Limb (tissue), 2 donors: ENCODE data around the gene GSG1L2.
"Not testable (repeated sequence)": the region's sequence is repeated elsewhere in the genome, so short reads cannot be mapped to it uniquely, and the experiment has no call there.

Experiments used
- DNase-seq, 2 donors: peaks; one replicate each; pipeline ENCODE4 v3.0.0-alpha.2; 2016; ENCODE audit errors: extremely low spot score in 2 of 2

GSG1L2 gene

GRCh38 chr17:9790316-9790715 lies 31.6 kb downstream of the GSG1L2 start:
- no peak for DNase-seq

DNA sequence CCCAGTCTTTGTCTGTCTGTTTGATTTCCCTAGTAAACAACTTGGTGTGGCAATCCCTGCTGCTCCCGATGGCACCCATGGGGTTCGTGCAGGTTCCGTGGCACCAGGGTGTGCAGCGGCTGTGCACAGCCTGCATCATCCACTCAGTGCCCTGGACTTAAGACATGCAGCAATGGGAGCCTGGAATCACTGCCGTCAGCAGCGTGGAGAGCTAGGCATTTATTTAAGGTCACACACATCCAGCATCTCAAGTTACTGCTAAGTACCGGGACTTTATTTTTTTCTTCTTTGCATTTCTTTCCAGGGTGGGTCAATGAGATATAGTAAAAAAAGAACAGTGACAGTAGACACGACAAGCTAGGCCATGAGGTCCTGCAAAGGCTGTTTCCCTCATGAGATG lies 33.3 kb downstream of the GSG1L2 start:
- DNase-seq, result no peak

- no peak for DNase-seq
Observed at GRCh38 chr17:9784544-9784943, 37.3 kb downstream of the GSG1L2 start.

DNA sequence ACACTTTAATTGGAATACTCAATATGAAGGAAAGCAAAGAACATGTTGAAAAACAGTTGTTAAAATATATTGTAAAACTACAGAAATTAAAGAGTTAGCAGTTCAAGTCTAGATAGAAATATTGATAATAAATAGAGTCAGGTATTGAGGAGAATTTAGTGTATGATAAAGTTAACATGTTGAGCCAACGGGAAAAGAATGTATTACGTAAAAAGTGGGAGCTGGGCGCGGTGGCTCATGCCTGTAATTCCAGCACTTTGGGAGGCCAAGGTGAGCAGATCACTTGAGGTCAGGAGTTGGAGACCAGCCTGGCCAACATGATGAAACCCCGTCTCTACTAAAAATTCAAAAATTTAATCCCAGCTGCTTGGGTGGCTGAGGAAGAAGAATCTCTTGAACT lies 38.4 kb downstream of the GSG1L2 start:
- DNase-seq, result not testable (repeated sequence)

DNA sequence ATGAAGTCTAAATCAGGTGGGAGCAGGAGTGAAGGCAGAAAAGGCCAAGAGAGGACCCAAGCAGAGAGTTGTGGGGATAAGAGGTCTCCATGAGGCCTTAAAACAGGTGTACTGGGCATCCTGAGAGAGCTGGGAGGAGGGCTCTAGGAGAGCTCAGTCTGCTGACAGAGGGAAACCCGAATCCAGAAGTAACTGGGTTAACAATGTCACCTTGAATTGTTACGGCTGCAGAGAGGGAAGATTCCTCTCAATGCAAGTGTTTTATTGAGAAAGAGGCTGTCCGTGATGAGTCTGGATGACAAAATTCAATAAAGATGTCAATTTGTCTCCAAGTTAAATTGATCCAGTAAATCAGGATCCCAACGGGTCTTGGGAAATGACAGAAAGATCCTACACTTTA lies 38.8 kb downstream of the GSG1L2 start:
- no peak for DNase-seq

GRCh38 chr17:9780552-9780951 lies 41.3 kb downstream of the GSG1L2 start:
- no peak for DNase-seq

GRCh38 chr17:9776911-9777310 lies 45.0 kb downstream of the GSG1L2 start:
- no peak for DNase-seq

GRCh38 chr17:9772658-9773057 lies 49.2 kb downstream of the GSG1L2 start:
- peak in 1 of 2 donors; percentile 20 for DNase-seq

DNA sequence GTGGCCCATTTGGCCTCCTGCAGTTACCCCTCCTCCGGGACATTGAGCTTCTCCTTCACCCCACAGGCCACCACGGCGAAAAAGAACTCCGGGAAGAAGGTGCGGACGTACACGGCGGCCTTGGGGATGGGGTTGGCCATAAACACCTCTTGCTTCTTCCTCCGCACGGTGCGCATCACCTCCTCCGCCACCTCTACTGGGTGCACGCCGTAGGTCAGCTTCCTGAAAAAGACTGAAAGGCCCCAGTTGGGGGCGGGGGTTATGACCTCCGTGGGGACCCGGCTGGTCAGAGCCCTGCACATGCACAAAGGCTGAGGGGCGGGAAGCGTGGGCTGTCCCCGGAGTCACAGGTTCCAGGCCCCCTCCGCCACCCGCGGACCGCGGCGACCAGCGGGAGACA lies 50.4 kb downstream of the GSG1L2 start:
- DNase-seq, result peak in 1 of 2 donors; percentile 18

GRCh38 chr17:9769036-9769695 lies 52.7 kb downstream of the GSG1L2 start:
- DNase-seq, result no peak

GRCh38 chr17:9768381-9768934 lies 53.4 kb downstream of the GSG1L2 start:
- DNase-seq, result peak in 1 of 2 donors; percentile 42

DNA sequence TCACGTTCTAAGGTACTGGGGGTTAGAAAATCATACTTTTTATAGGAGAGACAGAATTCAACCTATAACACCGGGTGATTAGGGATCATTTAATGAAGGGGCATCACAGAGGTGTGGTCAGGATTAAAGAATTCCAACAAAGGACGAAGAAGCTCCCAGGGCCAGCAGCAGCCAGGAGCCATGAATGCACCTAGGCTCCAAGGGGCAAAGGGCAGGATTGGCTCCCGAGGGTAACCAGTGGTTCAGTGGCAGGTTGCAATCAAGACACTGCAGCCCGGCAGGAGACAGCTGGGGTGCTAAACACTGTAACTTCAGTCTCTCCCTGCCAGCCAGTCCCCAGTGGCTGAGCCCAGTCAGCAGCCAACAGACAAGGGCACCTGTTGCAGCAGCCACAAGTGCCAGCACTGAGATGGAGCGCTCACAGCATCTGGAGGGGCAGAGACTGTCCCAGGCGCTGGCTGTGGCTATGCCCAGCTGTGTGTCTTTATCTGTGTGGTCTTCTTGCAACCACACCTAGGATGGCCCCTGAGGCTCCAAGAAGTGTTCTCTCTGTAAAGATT lies 54.4 kb downstream of the GSG1L2 start:
- no peak for DNase-seq

GRCh38 chr17:9766970-9767369 lies 54.9 kb downstream of the GSG1L2 start:
- DNase-seq, result no peak

DNA sequence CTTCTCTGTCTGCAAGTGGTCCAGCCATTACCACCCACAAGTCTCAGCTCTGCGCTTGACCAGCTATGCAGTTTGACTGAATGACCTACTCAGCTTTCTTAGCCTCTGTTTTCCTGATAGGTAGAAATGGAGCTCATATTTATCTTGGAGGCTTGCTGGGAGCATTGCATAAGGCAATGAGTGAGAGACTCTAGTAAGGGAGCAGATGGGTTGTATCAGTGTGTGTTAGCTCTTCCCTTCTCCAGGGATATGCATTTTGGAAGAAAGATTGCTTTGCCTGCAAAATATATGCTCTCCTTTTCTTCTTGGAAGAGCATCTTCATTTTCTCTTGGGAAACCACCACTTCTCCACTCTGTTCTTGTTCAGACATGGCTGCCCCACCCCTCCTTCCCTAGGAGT lies 56.6 kb downstream of the GSG1L2 start:
- no peak for DNase-seq

- no peak for DNase-seq
Observed at GRCh38 chr17:9763643-9764042, 58.2 kb downstream of the GSG1L2 start.

- no peak for DNase-seq
Observed at GRCh38 chr17:9760266-9760665, 61.6 kb downstream of the GSG1L2 start.

DNA sequence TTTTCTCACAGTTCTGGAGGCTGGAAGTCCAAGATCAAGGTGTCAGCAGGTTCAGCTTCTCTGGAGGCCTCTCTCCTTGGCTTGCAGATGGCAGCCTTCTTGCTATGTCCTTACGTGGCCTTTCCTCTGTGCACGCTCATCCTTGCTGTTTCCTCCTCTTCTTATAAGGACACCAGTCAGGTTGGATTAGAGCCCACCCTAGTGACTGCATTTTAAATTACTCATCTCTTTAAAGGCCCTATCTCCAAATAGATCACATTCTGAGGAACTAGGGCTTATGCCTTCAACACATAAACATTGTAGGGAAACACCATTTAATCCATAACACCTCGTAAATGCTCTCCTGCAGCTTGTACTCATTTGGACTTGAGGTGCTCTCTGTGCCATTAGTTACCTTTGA lies 66.8 kb downstream of the GSG1L2 start:
- DNase-seq, result no peak
